Measurements from ENCODE around the gene LIPH. TPM values are rescaled to one million over a fixed set of nuclear protein-coding genes. Genes with fewer than 3 reads are reported as not detected.
"Not testable (repeated sequence)": the region's sequence is repeated elsewhere in the genome, so short reads cannot be mapped to it uniquely, and the experiment has no call there.

Gene LIPH
- total RNA-seq, 4 donors from 2014 or later = 0.25 TPM; not detected in 3

GRCh38 chr3:185583925-185584324, 31.5 kb upstream of the LIPH start:
- ATAC-seq (ENCODE audit: low FRiP score) = no peak
- TF ChIP-seq CTCF (IDR thresholded peaks at IDR 0.05) = no peak
- no peak for DNase-seq (ENCODE audit: low spot score)

DNA sequence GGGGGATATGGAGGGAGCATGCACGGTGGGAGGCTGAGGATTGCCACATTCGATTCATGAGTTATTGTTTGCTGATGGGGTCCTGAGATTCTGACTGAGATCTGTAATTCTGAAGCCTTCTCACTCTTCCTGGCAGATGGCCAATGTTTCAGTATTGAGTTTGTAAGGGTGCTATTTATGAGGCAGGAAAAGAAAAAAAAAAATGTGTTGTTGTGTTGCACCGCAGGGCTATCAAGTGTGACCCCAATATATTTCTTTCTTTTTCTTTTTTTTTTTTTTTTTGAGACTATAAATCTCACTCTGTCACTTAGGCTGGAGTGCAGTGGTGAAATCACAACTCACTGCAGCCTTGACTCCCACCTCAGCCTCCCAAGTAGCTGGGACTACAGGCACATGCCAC, 30.5 kb upstream of the LIPH start:
- DNase-seq (ENCODE audit: low spot score) (no peak), ATAC-seq (ENCODE audit: low FRiP score) (no peak)
- no peak for TF ChIP-seq CTCF (IDR thresholded peaks at IDR 0.05)

GRCh38 chr3:185582236-185582635, 29.8 kb upstream of the LIPH start:
- no peak for TF ChIP-seq CTCF (IDR thresholded peaks at IDR 0.05)
- DNase-seq (ENCODE audit: low spot score) = no peak
- ATAC-seq (ENCODE audit: low FRiP score) = no peak

GRCh38 chr3:185575108-185575869, 22.9 kb upstream of the LIPH start:
- DNase-seq (ENCODE audit: low spot score); ATAC-seq (ENCODE audit: low FRiP score): not testable (repeated sequence)

DNA sequence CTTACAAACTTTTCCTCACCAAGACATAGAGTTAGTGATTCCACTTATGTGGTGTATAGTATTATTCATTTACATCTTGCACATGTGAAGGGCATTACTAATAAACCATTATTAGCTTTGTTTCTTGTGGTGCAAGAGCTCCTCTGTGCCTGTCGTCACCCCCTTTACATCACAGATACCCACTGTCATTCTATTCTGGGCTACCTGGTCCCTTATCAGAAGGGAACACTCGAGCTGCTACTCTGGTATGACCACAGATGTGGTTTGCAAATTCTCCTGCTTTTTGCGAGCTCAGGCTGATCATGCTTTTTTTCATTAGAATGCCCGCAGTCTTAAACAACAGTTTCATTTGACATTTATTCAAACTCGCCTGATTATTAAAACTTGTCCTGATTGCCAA, 19.8 kb upstream of the LIPH start:
- no peak for TF ChIP-seq CTCF (IDR thresholded peaks at IDR 0.05)
- DNase-seq (ENCODE audit: low spot score) (no peak), ATAC-seq (ENCODE audit: low FRiP score) (no peak)

DNA sequence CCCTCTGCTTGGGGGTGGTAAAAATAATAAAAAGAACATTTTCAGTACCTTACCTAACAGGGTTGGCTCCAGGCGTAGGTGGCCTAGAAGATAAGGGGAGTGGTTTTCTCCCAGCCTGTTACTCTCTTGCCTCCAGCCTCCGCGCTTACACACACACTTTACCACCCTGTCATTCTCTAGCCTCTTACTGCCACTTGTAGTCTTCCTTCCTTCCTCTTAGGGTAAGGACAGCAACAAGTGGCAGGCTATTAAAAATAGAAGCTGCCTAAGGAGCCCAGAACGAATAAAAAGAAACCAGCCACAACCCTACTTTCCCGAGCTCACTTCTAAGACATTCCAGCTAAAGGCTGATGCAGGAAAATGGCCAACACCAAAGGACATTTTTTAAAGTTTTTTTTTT, 9.6 kb upstream of the LIPH start:
- DNase-seq (ENCODE audit: low spot score) (no peak), ATAC-seq (ENCODE audit: low FRiP score) (no peak)
- TF ChIP-seq CTCF (IDR thresholded peaks at IDR 0.05) = no peak

- DNase-seq (ENCODE audit: low spot score) = no peak
- no peak for ATAC-seq (ENCODE audit: low FRiP score)
- no peak for TF ChIP-seq CTCF (IDR thresholded peaks at IDR 0.05)
Observed at GRCh38 chr3:185561374-185561943, 9.1 kb upstream of the LIPH start.

Data from omental fat pad (tissue), 4 donors.